ENCODE data around the gene FILIP1L.

DNA sequence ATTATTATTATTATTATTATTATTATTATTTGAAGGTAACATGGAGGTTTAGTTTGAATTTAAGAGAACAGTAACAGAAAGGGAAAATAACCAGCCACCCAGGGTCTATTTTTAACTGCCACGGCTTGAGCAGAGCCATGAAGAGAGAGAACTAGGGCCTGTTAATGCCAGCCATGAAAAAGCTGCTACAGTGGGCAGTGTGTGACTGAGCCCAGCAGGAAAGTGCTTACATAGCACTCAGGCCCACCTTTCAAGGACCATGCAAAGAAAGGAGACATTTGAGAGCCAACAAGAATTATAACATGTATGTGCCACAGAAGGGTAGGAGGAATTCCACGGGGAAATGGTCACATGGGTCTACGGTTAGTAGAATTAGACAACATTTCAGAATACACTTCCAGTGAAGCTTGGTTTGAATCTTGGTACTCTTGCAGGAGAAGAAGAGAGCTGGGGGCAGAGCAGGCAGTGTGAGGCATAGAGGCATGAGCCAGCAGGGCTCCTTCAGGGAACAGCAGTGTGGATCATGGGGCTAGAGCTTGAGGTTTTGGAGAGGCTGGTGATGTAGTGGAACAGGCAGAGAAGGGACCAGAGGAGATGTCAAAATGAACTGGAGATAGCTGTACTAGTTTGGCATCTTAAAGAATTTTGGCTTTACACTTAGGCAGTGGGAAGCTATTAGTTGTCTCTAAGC, 155.9 kb downstream of the FILIP1L start:
- TF ChIP-seq, protein P1, sequence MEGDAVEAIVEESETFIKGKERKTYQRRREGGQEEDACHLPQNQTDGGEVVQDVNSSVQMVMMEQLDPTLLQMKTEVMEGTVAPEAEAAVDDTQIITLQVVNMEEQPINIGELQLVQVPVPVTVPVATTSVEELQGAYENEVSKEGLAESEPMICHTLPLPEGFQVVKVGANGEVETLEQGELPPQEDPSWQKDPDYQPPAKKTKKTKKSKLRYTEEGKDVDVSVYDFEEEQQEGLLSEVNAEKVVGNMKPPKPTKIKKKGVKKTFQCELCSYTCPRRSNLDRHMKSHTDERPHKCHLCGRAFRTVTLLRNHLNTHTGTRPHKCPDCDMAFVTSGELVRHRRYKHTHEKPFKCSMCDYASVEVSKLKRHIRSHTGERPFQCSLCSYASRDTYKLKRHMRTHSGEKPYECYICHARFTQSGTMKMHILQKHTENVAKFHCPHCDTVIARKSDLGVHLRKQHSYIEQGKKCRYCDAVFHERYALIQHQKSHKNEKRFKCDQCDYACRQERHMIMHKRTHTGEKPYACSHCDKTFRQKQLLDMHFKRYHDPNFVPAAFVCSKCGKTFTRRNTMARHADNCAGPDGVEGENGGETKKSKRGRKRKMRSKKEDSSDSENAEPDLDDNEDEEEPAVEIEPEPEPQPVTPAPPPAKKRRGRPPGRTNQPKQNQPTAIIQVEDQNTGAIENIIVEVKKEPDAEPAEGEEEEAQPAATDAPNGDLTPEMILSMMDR (IDR thresholded peaks at IDR 0.05): no peak
- no peak for TF ChIP-seq POLR2A (IDR thresholded peaks at IDR 0.05)

Data from heart left ventricle (tissue), 13 donors.